ENCODE measurements around the gene KCNIP2. TPM values are rescaled to one million over a fixed set of nuclear protein-coding genes. Genes with fewer than 3 reads are reported as not detected.

Gene KCNIP2
- total RNA-seq, 1 experiment from 2014 or later, result 3.0 TPM

DNA sequence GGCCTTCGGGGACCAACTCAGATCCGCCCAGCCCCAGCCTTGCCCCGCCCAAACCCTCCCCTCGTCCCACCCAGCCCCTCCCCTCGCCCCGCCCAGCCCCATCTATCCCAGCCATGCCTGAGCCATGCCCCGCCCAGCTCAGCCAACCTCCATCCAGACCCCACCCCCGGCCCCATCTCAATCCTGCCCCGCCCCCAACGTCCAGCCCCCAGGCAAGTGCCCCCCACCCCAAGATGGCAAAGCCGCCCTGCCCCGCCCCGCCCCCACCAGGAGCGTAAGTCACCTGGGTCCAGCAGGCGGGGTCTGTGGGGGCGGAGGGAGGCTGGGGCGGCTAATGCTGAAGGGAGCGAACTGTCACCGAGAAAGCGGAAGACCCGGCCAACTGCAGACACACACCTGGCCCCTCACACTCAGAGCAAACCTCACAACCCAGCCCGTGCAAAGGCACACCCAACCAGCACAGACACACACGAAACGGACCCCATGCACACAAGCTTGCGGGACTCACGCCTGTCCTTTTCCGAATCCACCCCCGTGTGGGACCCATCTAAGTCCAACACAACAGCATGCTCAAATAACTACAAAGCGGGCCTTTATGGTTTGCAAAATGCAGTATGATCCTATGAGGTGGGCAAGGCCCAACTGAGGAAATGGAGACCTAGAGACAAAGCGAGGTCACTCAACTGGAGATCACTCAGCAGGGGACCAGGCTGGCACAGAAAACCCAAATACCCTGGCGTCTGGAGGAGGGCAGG is 13.9 kb downstream of the KCNIP2 start:
- H3K79me1 ChIP-seq (ENCODE audit: insufficient read depth, low read depth, low read length, poor library complexity, severe bottlenecking), result no peaks in the 10 kb centered on the region
- H4K20me1 ChIP-seq (ENCODE audit: control insufficient read depth, insufficient read depth, insufficient read length), result peaks cover 3% of the 10 kb centered on the region
- peak overlapping the region; percentile 94 for H3K4me2 ChIP-seq (ENCODE audit: insufficient read depth, insufficient read length, low read length)
- H4K91ac ChIP-seq (ENCODE audit: insufficient read length, low read depth, low read length), result no peak overlapping the region
- TF ChIP-seq, protein P1, sequence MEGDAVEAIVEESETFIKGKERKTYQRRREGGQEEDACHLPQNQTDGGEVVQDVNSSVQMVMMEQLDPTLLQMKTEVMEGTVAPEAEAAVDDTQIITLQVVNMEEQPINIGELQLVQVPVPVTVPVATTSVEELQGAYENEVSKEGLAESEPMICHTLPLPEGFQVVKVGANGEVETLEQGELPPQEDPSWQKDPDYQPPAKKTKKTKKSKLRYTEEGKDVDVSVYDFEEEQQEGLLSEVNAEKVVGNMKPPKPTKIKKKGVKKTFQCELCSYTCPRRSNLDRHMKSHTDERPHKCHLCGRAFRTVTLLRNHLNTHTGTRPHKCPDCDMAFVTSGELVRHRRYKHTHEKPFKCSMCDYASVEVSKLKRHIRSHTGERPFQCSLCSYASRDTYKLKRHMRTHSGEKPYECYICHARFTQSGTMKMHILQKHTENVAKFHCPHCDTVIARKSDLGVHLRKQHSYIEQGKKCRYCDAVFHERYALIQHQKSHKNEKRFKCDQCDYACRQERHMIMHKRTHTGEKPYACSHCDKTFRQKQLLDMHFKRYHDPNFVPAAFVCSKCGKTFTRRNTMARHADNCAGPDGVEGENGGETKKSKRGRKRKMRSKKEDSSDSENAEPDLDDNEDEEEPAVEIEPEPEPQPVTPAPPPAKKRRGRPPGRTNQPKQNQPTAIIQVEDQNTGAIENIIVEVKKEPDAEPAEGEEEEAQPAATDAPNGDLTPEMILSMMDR (conservative IDR thresholded peaks at IDR 0.05), result no peak
- no peak overlapping the region for H3K23ac ChIP-seq (ENCODE audit: insufficient read length, low read depth, low read length)
- H2AFZ ChIP-seq (ENCODE audit: low read length), result no peak overlapping the region
- H2BK5ac ChIP-seq (ENCODE audit: insufficient read length, low read length), result no peak overlapping the region
- H3K4me1 ChIP-seq (ENCODE audit: insufficient read depth, low read length), result peaks cover 6% of the 10 kb centered on the region; the same call in 1 of the 2 replicates
- H3K18ac ChIP-seq (ENCODE audit: insufficient read length, low read depth, low read length), result no peak overlapping the region
- no peak overlapping the region for H4K5ac ChIP-seq (ENCODE audit: insufficient read length, low read depth, low read length)
- no peak overlapping the region for H4K8ac ChIP-seq (replicated peaks; ENCODE audit: insufficient read length, low read depth, low read length)
- H3K56ac ChIP-seq (ENCODE audit: insufficient read length, low read depth, low read length), result no peak overlapping the region
- H2BK12ac ChIP-seq (ENCODE audit: insufficient read length, low read depth, low read length), result no peak overlapping the region
- no peak overlapping the region for H3K27ac ChIP-seq (ENCODE audit: insufficient read length, low read depth, low read length)
- Mint-ChIP-seq H3K9me3 (no peaks in the 10 kb centered on the region), H3K27me3 (ENCODE audit: low read depth) (peaks cover 10% of the 10 kb centered on the region), H3K36me3 (ENCODE audit: insufficient read depth in 1 of 3, low read depth in 3 of 3) (peaks cover 3 to 9% (median 6%) of the 10 kb centered on the region in 3 experiments; a peak in 6 of 7 replicates), H3K27ac (peak overlapping the region; percentile 78 to 89 (median 86); a peak in 5 of 7 replicates), H3K4me3 (peak overlapping the region; percentile 64 to 85), H3K4me1 (peaks cover 18 to 27% of the 10 kb centered on the region in 2 experiments)
- no peak overlapping the region for H2BK120ac ChIP-seq (ENCODE audit: low read depth, low read length, poor library complexity, severe bottlenecking)
- H3K27me3 ChIP-seq (ENCODE audit: insufficient read depth, low read length), result no peaks in the 10 kb centered on the region
- peaks cover 19% of the 10 kb centered on the region for H3K23me2 ChIP-seq (ENCODE audit: insufficient read length, low read depth, low read length, poor library complexity, severe bottlenecking)
- no peak overlapping the region for H3K14ac ChIP-seq (ENCODE audit: insufficient read depth, low read length)
- H3K9me3 ChIP-seq (ENCODE audit: control insufficient read depth, low read depth, low read length), result no peaks in the 10 kb centered on the region
- no CpG with 5 or more reads among the region's 31 CpGs for WGBS (ENCODE audit: extremely low coverage, insufficient read length, low lambda C conversion rate)
- no peak overlapping the region for H2BK20ac ChIP-seq (ENCODE audit: low read depth, low read length, poor library complexity, severe bottlenecking)
- no peak overlapping the region for H3K9ac ChIP-seq (ENCODE audit: extremely low read depth, insufficient read length, low read length)
- no peaks in the 10 kb centered on the region for H3K79me2 ChIP-seq (ENCODE audit: insufficient read depth, low read length)
- H2AK5ac ChIP-seq (ENCODE audit: insufficient read length, low read length), result no peak overlapping the region
- no peak overlapping the region for H3T11ph ChIP-seq (ENCODE audit: low read length)
- DNase-seq, result peak; percentile 92
- no peak overlapping the region for H3K4ac ChIP-seq (ENCODE audit: low read depth, low read length)
- H2BK15ac ChIP-seq (ENCODE audit: low read depth, low read length), result no peak overlapping the region

All from H9 (cell line).